ENCODE measurements around the gene ZNF148. TPM values are rescaled to one million over a fixed set of nuclear protein-coding genes. Genes with fewer than 3 reads are reported as not detected.

Gene ZNF148
- total RNA-seq, 1 donor from 2014 or later, result 57.6 TPM

DNA sequence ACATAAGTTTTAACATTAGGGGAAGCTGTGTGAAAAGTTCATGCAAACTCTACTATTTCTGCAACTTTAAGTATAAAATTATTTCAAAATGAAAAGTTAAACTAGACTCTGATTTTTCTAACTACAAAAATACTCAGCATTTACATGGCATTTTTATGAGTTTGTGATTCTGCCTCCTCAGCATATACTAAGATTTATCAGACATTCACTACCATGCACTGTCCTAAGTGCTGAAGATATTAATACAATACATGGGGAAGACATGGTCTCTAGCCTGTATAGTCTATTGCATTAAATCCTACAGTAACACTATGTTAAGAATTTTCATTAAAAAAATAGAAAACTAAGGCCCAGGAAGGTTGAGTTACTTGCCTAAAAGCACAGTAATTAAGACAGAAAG is 80.7 kb downstream of the ZNF148 start:
- TF ChIP-seq, protein P1, sequence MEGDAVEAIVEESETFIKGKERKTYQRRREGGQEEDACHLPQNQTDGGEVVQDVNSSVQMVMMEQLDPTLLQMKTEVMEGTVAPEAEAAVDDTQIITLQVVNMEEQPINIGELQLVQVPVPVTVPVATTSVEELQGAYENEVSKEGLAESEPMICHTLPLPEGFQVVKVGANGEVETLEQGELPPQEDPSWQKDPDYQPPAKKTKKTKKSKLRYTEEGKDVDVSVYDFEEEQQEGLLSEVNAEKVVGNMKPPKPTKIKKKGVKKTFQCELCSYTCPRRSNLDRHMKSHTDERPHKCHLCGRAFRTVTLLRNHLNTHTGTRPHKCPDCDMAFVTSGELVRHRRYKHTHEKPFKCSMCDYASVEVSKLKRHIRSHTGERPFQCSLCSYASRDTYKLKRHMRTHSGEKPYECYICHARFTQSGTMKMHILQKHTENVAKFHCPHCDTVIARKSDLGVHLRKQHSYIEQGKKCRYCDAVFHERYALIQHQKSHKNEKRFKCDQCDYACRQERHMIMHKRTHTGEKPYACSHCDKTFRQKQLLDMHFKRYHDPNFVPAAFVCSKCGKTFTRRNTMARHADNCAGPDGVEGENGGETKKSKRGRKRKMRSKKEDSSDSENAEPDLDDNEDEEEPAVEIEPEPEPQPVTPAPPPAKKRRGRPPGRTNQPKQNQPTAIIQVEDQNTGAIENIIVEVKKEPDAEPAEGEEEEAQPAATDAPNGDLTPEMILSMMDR (IDR thresholded peaks at IDR 0.05), result no peak
- no peaks in the 10 kb centered on the region for H3K9me3 Mint-ChIP-seq
- H3K36me3 Mint-ChIP-seq (ENCODE audit: low read depth), result peaks cover 39% of the 10 kb centered on the region
- DNase-seq (no peak), ATAC-seq (ENCODE audit: low read depth) (no peak)
- no peak overlapping the region for H3K4me3 Mint-ChIP-seq
- ChIA-PET CTCF (no interaction called here), POLR2A (no interaction called here)
- peaks cover 24% of the 10 kb centered on the region for H3K4me1 Mint-ChIP-seq
- intact Hi-C loops (cut with micrococcal nuclease), result no loop called here
- H3K27ac Mint-ChIP-seq, result no peak overlapping the region
- no peaks in the 10 kb centered on the region for H3K27me3 Mint-ChIP-seq

DNA sequence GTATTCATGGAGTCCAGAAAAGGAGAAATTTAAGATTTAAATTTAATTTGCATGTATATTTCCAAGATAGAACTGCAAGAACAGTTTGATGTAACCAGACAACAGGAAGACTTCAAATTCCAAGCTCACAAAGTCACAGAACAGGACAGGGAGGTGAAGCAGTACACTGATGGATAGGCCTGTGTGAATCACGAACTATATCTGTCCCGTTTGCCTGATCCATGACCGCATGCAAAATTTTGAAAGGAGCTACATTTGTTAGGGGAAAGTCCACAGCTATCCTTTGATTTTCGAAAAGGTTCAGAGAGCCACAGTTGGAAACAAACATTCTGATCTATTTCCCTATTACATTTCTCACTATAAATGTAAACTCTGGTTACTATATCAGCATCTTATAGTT is 83.1 kb downstream of the ZNF148 start:
- DNase-seq (no peak), ATAC-seq (ENCODE audit: low read depth) (no peak)
- intact Hi-C loops (cut with micrococcal nuclease), result no loop called here
- H3K27me3 Mint-ChIP-seq, result no peaks in the 10 kb centered on the region
- ChIA-PET CTCF (no interaction called here), POLR2A (no interaction called here)
- no peak overlapping the region for H3K27ac Mint-ChIP-seq
- no peaks in the 10 kb centered on the region for H3K9me3 Mint-ChIP-seq
- peaks cover 53% of the 10 kb centered on the region for H3K36me3 Mint-ChIP-seq (ENCODE audit: low read depth)
- TF ChIP-seq, protein P1 (IDR thresholded peaks at IDR 0.05), result no peak
- peaks cover 22% of the 10 kb centered on the region for H3K4me1 Mint-ChIP-seq
- no peak overlapping the region for H3K4me3 Mint-ChIP-seq

DNA sequence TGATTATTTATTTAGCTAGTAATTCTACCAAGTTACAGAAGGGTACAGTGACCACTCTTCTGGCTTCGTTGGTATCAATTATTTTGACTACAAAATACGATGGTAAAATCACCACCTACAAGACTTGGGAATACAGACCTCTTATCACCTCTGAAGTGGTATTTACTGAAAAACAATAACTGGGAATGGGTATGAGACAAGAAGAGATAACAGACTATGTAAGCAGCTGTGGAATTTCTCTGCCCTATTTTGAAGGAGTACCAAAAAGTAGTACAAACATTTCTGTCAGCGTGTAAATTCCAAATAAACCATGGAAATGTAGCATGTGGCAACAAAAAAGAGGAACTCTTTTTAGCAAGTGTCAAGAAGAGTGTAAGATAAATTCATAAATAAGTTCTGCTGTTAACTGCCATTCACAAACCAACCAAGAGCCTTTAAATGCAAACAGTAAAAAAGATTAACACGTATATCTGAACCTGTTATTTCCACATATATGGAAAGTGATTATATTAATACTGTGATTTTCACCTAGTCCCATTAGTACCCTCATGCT is 85.6 kb downstream of the ZNF148 start:
- TF ChIP-seq, protein P1 (IDR thresholded peaks at IDR 0.05), result no peak
- no peaks in the 10 kb centered on the region for H3K27me3 Mint-ChIP-seq
- DNase-seq (no peak), ATAC-seq (ENCODE audit: low read depth) (no peak)
- ChIA-PET CTCF (no interaction called here), POLR2A (no interaction called here)
- H3K9me3 Mint-ChIP-seq, result no peaks in the 10 kb centered on the region
- no peak overlapping the region for H3K4me3 Mint-ChIP-seq
- H3K27ac Mint-ChIP-seq, result no peak overlapping the region
- intact Hi-C loops (cut with micrococcal nuclease), result no loop called here
- H3K4me1 Mint-ChIP-seq, result peaks cover 22% of the 10 kb centered on the region
- peaks cover 65% of the 10 kb centered on the region for H3K36me3 Mint-ChIP-seq (ENCODE audit: low read depth)

DNA sequence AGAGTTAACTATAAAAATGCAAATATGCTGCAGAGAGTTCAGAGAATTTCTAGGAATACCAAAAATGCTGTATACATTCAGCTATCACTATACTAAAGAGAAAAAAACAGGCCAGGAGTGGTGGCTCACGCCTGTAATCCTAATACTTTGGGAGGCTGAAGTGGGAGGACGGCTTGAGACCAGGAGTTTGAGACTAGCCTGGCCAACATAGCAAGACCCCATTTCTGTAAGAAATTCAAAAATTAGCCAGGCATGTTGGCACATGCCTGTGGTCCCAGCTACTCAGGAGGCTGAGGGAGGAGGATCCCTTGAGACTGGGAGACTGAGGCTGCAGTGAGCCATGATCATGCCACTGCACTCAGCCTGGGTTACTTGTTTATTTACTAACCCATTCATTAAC is 87.9 kb downstream of the ZNF148 start:
- DNase-seq (no peak), ATAC-seq (ENCODE audit: low read depth) (no peak)
- Mint-ChIP-seq H3K9me3 (no peaks in the 10 kb centered on the region), H3K27ac (no peak overlapping the region), H3K36me3 (ENCODE audit: low read depth) (peaks cover 72% of the 10 kb centered on the region), H3K27me3 (no peaks in the 10 kb centered on the region), H3K4me3 (no peak overlapping the region), H3K4me1 (peaks cover 16% of the 10 kb centered on the region)
- intact Hi-C loops (cut with micrococcal nuclease), result no loop called here
- TF ChIP-seq, protein P1 (IDR thresholded peaks at IDR 0.05), result no peak
- POLR2A ChIA-PET, result no interaction called here
- CTCF ChIA-PET, result no interaction called here

DNA sequence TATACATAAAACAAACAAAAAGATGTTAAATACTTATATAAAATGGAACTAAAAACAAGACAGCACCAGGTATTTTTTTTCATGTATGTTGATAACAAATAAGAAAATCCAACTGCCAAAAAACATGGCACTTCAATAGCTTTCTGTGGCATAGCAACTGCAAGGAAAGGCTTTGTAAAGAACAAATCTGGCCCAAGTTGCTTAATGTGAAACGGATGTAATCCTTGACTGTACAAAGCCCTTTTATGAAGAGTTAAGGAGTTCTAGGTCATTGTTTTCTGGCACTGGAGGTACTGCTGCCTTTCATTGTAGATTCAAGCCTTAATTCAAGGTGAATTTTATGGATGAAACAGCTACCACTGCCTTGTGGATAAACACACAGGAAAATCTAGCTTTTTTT is 93.7 kb downstream of the ZNF148 start:
- Mint-ChIP-seq H3K27me3 (no peaks in the 10 kb centered on the region), H3K27ac (no peak overlapping the region), H3K9me3 (no peaks in the 10 kb centered on the region), H3K4me3 (no peak overlapping the region), H3K4me1 (no peaks in the 10 kb centered on the region), H3K36me3 (ENCODE audit: low read depth) (peaks cover 73% of the 10 kb centered on the region)
- CTCF ChIA-PET, result no interaction called here
- ATAC-seq (ENCODE audit: low read depth), result no peak
- intact Hi-C loops (cut with micrococcal nuclease), result no loop called here
- TF ChIP-seq, protein P1 (IDR thresholded peaks at IDR 0.05), result no peak
- POLR2A ChIA-PET, result no interaction called here
- DNase-seq, result no peak

Data from activated B cell treated with CpG ODN at 0.5 μM for 24 hours (primary cell).